Epithelial cell of esophagus (primary cell): Measurements from ENCODE around the gene APMAP.
"Not testable (repeated sequence)": the region's sequence is repeated elsewhere in the genome, so short reads cannot be mapped to it uniquely, and the experiment has no call there.

Experiments used
- DNase-seq: peaks from one replicate; pipeline ENCODE4 v3.0.0; 2010; ENCODE audit warnings: low read depth
- H3K4me3 ChIP-seq: 2 replicates; pipeline ENCODE4 v1.5.1; 2011; ENCODE audit warnings: mild to moderate bottlenecking, low read length, control low read depth
- TF ChIP-seq, protein P1 (sequence below): IDR thresholded peaks from 2 replicates; pipeline ENCODE4 v1.5.1; 2011; ENCODE audit warnings: low read depth, mild to moderate bottlenecking, low read length, control low read depth, inconsistent platforms; ENCODE audit not compliant: insufficient read depth; ENCODE audit errors: missing control alignments

APMAP gene

GRCh38 chr20:24935766-24936525 is 56.6 kb downstream of the APMAP start:
- no peak overlapping the region for H3K4me3 ChIP-seq
- no peak for DNase-seq
- TF ChIP-seq, protein P1, sequence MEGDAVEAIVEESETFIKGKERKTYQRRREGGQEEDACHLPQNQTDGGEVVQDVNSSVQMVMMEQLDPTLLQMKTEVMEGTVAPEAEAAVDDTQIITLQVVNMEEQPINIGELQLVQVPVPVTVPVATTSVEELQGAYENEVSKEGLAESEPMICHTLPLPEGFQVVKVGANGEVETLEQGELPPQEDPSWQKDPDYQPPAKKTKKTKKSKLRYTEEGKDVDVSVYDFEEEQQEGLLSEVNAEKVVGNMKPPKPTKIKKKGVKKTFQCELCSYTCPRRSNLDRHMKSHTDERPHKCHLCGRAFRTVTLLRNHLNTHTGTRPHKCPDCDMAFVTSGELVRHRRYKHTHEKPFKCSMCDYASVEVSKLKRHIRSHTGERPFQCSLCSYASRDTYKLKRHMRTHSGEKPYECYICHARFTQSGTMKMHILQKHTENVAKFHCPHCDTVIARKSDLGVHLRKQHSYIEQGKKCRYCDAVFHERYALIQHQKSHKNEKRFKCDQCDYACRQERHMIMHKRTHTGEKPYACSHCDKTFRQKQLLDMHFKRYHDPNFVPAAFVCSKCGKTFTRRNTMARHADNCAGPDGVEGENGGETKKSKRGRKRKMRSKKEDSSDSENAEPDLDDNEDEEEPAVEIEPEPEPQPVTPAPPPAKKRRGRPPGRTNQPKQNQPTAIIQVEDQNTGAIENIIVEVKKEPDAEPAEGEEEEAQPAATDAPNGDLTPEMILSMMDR = no peak

DNA sequence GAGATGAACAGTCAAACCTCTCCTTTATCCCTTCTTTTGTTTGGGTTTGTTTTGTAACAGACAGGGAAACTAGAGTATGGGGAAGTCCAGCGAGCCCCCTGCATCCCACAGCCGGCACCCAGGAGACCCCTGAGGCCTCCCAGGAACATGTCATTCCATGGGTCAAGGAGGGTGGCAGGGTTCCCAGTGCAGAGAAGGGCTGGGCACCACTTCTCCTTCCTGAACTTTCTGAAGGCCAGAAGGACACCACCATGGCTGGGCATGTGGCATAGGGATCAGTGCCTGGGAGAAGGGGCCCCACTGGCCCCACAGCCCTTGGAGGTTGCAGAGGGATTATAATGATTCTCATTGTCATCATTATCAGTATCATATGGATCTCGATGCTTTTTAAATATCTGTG is 57.4 kb downstream of the APMAP start:
- TF ChIP-seq, protein P1 = no peak

DNA sequence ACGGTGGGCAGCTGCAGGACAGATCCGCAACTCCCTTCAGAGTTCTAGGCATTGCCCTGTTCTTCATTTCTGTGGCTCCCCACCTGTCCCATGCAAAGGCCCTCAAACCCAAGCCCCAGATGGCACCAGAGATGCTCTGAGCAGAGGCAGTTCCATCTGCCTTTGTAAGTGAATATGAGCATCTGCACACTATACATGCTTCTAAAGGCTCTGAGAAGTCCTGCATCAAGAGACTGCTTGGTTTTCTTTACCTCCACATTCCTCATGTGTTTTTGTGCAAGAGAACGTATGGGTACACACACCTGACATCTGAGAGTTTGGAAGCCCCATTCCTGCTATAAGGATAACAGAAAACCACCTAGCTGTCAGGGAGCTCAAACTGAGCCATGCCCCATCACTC is 57.8 kb downstream of the APMAP start:
- DNase-seq = no peak
- no peak overlapping the region for H3K4me3 ChIP-seq
- TF ChIP-seq, protein P1 = no peak

More for the DNA sequence above, 57.4 kb downstream of the APMAP start:
- DNase-seq = no peak
- H3K4me3 ChIP-seq = no peak overlapping the region

GRCh38 chr20:24934101-24934661 is 58.4 kb downstream of the APMAP start:
- H3K4me3 ChIP-seq = no peak overlapping the region
- DNase-seq = no peak
- TF ChIP-seq, protein P1 = no peak

- H3K4me3 ChIP-seq = no peak overlapping the region
- TF ChIP-seq, protein P1 = no peak
- DNase-seq = no peak
Measured at GRCh38 chr20:24933266-24933908, 59.2 kb downstream of the APMAP start.

- H3K4me3 ChIP-seq, DNase-seq: not testable (repeated sequence)
Measured at GRCh38 chr20:24931893-24932292, 60.7 kb downstream of the APMAP start.
